HepG2 (cell line): ENCODE results near the gene GGCT. TPM values are rescaled to one million over a fixed set of nuclear protein-coding genes. Genes with fewer than 3 reads are reported as not detected.

Experiments
- AKAP8 ChIP-seq: sonication (generic); formaldehyde crosslinking; IDR thresholded peaks from 2 replicates; pipeline ENCODE4 v1.5.1; 2020; ENCODE audit warnings: mild to moderate bottlenecking, missing genetic modification reagents
- BRF2 ChIP-seq: sonication (generic); formaldehyde crosslinking; IDR thresholded peaks from 2 replicates; pipeline ENCODE4 v1.8.1; 2022; ENCODE audit warnings: mild to moderate bottlenecking, missing genetic modification reagents
- DMTF1 ChIP-seq: sonication (generic); formaldehyde crosslinking; IDR thresholded peaks from 2 replicates; pipeline ENCODE4 v1.4.0; 2020; ENCODE audit warnings: mild to moderate bottlenecking, missing genetic modification reagents
- DPF2 ChIP-seq: sonication (generic); formaldehyde crosslinking; IDR thresholded peaks from 2 replicates; pipeline ENCODE4 v1.4.0; 2020; ENCODE audit warnings: mild to moderate bottlenecking, low read depth, missing genetic modification reagents, borderline replicate concordance
- GMEB1 ChIP-seq: sonication (generic); formaldehyde crosslinking; IDR thresholded peaks from 2 replicates; pipeline ENCODE4 v1.5.1; 2020; ENCODE audit warnings: missing genetic modification reagents, mild to moderate bottlenecking, borderline replicate concordance
- IRF2 ChIP-seq: IDR thresholded peaks from 2 replicates; pipeline ENCODE4 v1.6.1; 2018; ENCODE audit warnings: missing genetic modification reagents, missing compliant biosample characterization
- IRX3 ChIP-seq: sonication (generic); formaldehyde crosslinking; IDR thresholded peaks from 2 replicates; pipeline ENCODE4 v1.8.1; 2023; ENCODE audit warnings: mild to moderate bottlenecking, low read depth, missing genetic modification reagents, borderline replicate concordance
- KAT7 ChIP-seq: IDR thresholded peaks from 2 replicates; pipeline ENCODE4 v1.6.1; 2018; ENCODE audit warnings: borderline replicate concordance, missing compliant biosample characterization
- MXD4 ChIP-seq: IDR thresholded peaks from 2 replicates; pipeline ENCODE4 v1.6.1; 2016; ENCODE audit warnings: mild to moderate bottlenecking, missing biosample characterization, missing genetic modification reagents
- NFE2L2 ChIP-seq: fragments of 150-350 bp; IDR thresholded peaks from 2 replicates; pipeline ENCODE4 v1.6.1; 2014; ENCODE audit warnings: low read length
- NKX3-1 ChIP-seq: sonication (generic); formaldehyde crosslinking; IDR thresholded peaks from 2 replicates; pipeline ENCODE4 v1.5.0; 2020; ENCODE audit warnings: missing genetic modification reagents
- NR1H2 ChIP-seq: sonication (generic); formaldehyde crosslinking; IDR thresholded peaks from 2 replicates; pipeline ENCODE4 v1.8.1; 2022; ENCODE audit warnings: low read depth, missing genetic modification reagents, borderline replicate concordance
- RFX3 ChIP-seq: IDR thresholded peaks from 2 replicates; pipeline ENCODE4 v1.6.1; 2016; ENCODE audit warnings: missing biosample characterization, missing genetic modification reagents
- RFX5 ChIP-seq: IDR thresholded peaks from 2 replicates; pipeline ENCODE4 v1.6.1; 2011; ENCODE audit warnings: low read depth, low read length, improper control_type of control experiment
- STAT6 ChIP-seq: sonication (generic); formaldehyde crosslinking; IDR thresholded peaks from 2 replicates; pipeline ENCODE4 v1.4.0; 2020; ENCODE audit warnings: missing genetic modification reagents, mild to moderate bottlenecking, borderline replicate concordance
- TBX2 ChIP-seq: sonication (generic); formaldehyde crosslinking; IDR thresholded peaks from 2 replicates; pipeline ENCODE4 v1.5.0; 2020; ENCODE audit warnings: missing genetic modification reagents, mild to moderate bottlenecking, borderline replicate concordance
- THAP11 ChIP-seq: IDR thresholded peaks from 2 replicates; pipeline ENCODE4 v1.6.1; 2016; ENCODE audit warnings: missing biosample characterization, missing genetic modification reagents
- ZNF10 ChIP-seq: sonication (generic); formaldehyde crosslinking; IDR thresholded peaks from 2 replicates; pipeline ENCODE4 v1.4.0; 2020; ENCODE audit warnings: mild to moderate bottlenecking, low read depth, missing genetic modification reagents, borderline replicate concordance
- ZNF230 ChIP-seq: sonication (generic); formaldehyde crosslinking; IDR thresholded peaks from 2 replicates; pipeline ENCODE4 v1.4.0; 2020; ENCODE audit warnings: mild to moderate bottlenecking, missing genetic modification reagents
- ZNF335 ChIP-seq: sonication (generic); formaldehyde crosslinking; IDR thresholded peaks from 2 replicates; pipeline ENCODE4 v1.4.0; 2020; ENCODE audit warnings: missing genetic modification reagents
- ZNF501 ChIP-seq: sonication (generic); formaldehyde crosslinking; IDR thresholded peaks from 2 replicates; pipeline ENCODE4 v1.5.1; 2020; ENCODE audit warnings: mild to moderate bottlenecking, moderate library complexity, missing genetic modification reagents
- ZNF589 ChIP-seq: sonication (generic); formaldehyde crosslinking; conservative IDR thresholded peaks from 2 replicates; pipeline ENCODE4 v1.8.0; 2022; ENCODE audit warnings: mild to moderate bottlenecking, moderate library complexity, missing genetic modification reagents
- polyA plus RNA-seq, 8 experiments: library from polyadenylated mRNA; depleted of rRNA in 3 of 8; stranded (reverse) in 7 of 8; unstranded in 1 of 8; fragments of >200 nt; fragmentation: Illumina TruSeq in 4 of 8; extraction: Trizol in 4 of 8; gene quantifications; 2 replicates each; pipeline versions ENCODE4 v1.2.1 to v1.2.3, GENCODE V29; 2011 to 2016; ENCODE audit warnings: low read depth in 4 of 8, missing spikeins in 1 of 8, mixed read lengths in 1 of 8; ENCODE audit not compliant: insufficient read depth in 1 of 8
- total RNA-seq, 5 experiments: library from RNA; depleted of rRNA; stranded (reverse); fragments of >200 nt; fragmentation: Illumina TruSeq; extraction: Trizol; gene quantifications; 2 replicates each; pipeline ENCODE4 v1.2.3, GENCODE V29; 2016; ENCODE audit warnings: low read depth in 1 of 5

Gene GGCT
- total and polyA plus RNA-seq, 2 of the 13 experiments (the other 11 are each of a cell fraction or from before 2014, with no cell fraction given): 19.5 to 78.3 TPM

DNA sequence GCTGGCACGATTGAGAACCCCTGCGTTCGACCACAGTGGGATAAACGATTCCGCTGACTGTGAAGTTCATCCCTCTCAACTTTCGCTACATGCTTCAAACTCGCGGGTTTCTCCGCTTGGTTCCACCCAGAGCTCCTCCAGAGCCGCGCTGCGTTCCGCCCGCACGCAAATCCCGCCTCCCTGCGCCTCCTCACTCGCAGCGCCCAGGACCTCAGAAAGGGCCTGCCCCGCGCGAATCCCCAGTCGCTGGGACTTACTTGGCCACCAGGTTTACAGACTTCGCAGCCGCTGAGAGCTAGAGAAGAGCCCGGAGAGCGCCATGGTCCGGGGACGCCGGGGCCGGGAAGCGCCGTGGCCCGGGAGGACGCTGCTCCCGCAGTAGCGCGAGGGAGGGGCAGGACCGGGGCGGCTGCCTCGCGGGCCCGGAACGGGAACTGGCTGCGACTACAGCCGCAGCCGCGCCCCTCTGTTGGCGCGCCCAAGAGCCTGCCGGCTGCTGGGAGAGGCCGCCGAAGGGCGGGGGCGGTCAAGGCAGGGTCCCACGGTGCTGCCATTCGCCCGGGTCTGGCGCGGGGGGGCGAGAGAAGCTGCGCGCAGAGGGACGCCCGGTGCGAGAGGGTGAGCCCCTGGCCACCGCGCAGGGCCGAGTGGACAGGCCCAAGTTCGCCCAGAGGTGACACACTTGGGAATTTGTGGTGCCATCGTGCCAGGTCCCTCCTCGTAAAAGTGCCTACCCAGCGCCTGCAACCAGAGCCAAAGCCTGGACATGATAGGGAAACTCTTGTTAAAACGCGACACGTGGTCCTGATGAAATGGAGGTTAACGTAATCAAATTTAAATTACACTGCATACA is 26.1 kb downstream of the GGCT start, which contains the start of gene NOD1 (continued):
- TF ChIP-seq DMTF1 (CRISPR knock-in tag): no peak
- TF ChIP-seq DPF2: no peak
- TF ChIP-seq RFX5: no peak
- peak; percentile 80; the same call in 1 of the 2 replicates for TF ChIP-seq TBX2
- TF ChIP-seq ZNF230 (CRISPR knock-in tag): peak; percentile 47; the same call in 1 of the 2 replicates
- peak; percentile 69 for TF ChIP-seq ZNF501 (CRISPR knock-in tag)
- TF ChIP-seq BRF2 (CRISPR knock-in tag): no peak
- TF ChIP-seq IRX3 (CRISPR knock-in tag): no peak
- peak; percentile 79; the same call in 1 of the 2 replicates for TF ChIP-seq AKAP8 (CRISPR knock-in tag)
- no peak for TF ChIP-seq STAT6 (CRISPR knock-in tag)
- no peak; the same call in 1 of the 2 replicates for TF ChIP-seq ZNF589 (CRISPR knock-in tag)
- no peak; the same call in 1 of the 2 replicates for TF ChIP-seq IRF2
- no peak for TF ChIP-seq NR1H2
- TF ChIP-seq NKX3-1 (CRISPR knock-in tag): peak; percentile 81; the same call in 1 of the 2 replicates
- peak; percentile 70; the same call in 1 of the 2 replicates for TF ChIP-seq KAT7
- TF ChIP-seq NFE2L2: no peak
- TF ChIP-seq ZNF10 (CRISPR knock-in tag): no peak
- peak; percentile 77 for TF ChIP-seq GMEB1 (CRISPR knock-in tag)
- 0 out of 2 replicates have a peak, but pooled peaks have one; percentile 15 for TF ChIP-seq THAP11 (CRISPR knock-in tag)
- no peak for TF ChIP-seq ZNF335
- TF ChIP-seq MXD4 (CRISPR knock-in tag): no peak
- no peak for TF ChIP-seq RFX3
